Colonic mucosa (tissue), 4 donors: ENCODE results near the gene PKNOX1. TPM values are rescaled to one million over a fixed set of nuclear protein-coding genes. Genes with fewer than 3 reads are reported as not detected.
"Not testable (repeated sequence)": the region's sequence is repeated elsewhere in the genome, so short reads cannot be mapped to it uniquely, and the experiment has no call there.

ENCODE experiments used
- DNase-seq: peaks from one replicate; pipeline ENCODE4 v3.0.0-alpha.2; 2020
- H3K27ac ChIP-seq: fragments of 200-600 bp; one replicate; pipeline ENCODE4 v1.8.0; 2021
- H3K27me3 ChIP-seq: fragments of 200-600 bp; one replicate; pipeline ENCODE4 v1.8.0; 2021
- H3K36me3 ChIP-seq: fragments of 200-600 bp; one replicate; pipeline ENCODE4 v1.8.0; 2021
- H3K4me1 ChIP-seq: fragments of 200-600 bp; one replicate; pipeline ENCODE4 v1.8.0; 2021; ENCODE audit warnings: mild to moderate bottlenecking
- H3K4me3 ChIP-seq: fragments of 200-600 bp; one replicate; pipeline ENCODE4 v1.8.0; 2021
- H3K9ac ChIP-seq, 2 donors: one replicate each; pipeline ENCODE4 v1.7.0; 2013; ENCODE audit warnings: control low read depth in 2 of 2, low read depth in 2 of 2, low read length in 2 of 2
- H3K9me3 ChIP-seq: fragments of 200-600 bp; one replicate; pipeline ENCODE4 v1.8.0; 2021
- intact Hi-C: fragments of 100-400 bp; cut with DNase I; formaldehyde crosslinking; loops from one replicate; pipeline ENCODE4 v1.14.1; 2022
- microRNA-seq: library from miRNA; unstranded; fragments of <30 nt; microRNA quantifications from one replicate; pipeline ENCODE4, GENCODE V29; 2019
- total RNA-seq, 2 donors: library from RNA; stranded (reverse); fragmentation: NEBNext Ultra II Directional in 1 of 2; extraction: Animal tissue kit (Norgen Biotek cat#: 25700) in 1 of 2; gene quantifications; one replicate each; pipeline ENCODE4 v1.2.1, GENCODE V29; 2021
- donor health status: healthy.
- donor health status: DM: no; HTN: no; CAD: no.
- donor health status: DM: no; HTN: no; CAD: no.

Gene PKNOX1
- total RNA-seq, 2 donors from 2014 or later, result 15.4 to 16.6 TPM

- intact Hi-C loops, H3K27me3 ChIP-seq, DNase-seq, H3K27ac ChIP-seq, H3K9ac ChIP-seq, H3K9me3 ChIP-seq, H3K36me3 ChIP-seq, H3K4me3 ChIP-seq, H3K4me1 ChIP-seq: not testable (repeated sequence)
Measured at GRCh38 chr21:43075170-43076022, 101.0 kb downstream of the PKNOX1 start, which contains the start of gene CBS. Gene CBS (minus strand): TSS chr21:43075835. CDS start chr21:43072193, 3,642 bp downstream.

GRCh38 chr21:43076023-43076637, 101.8 kb downstream of the PKNOX1 start:
- H3K4me3 ChIP-seq, H3K27ac ChIP-seq, DNase-seq, H3K27me3 ChIP-seq, H3K4me1 ChIP-seq, intact Hi-C loops, H3K36me3 ChIP-seq, H3K9me3 ChIP-seq, H3K9ac ChIP-seq: not testable (repeated sequence)

- H3K36me3 ChIP-seq, intact Hi-C loops, H3K9me3 ChIP-seq, H3K27me3 ChIP-seq, H3K4me1 ChIP-seq, DNase-seq, H3K27ac ChIP-seq, H3K4me3 ChIP-seq, H3K9ac ChIP-seq: not testable (repeated sequence)
Measured at GRCh38 chr21:43076643-43077042, 102.3 kb downstream of the PKNOX1 start.

GRCh38 chr21:43082587-43083300, 108.4 kb downstream of the PKNOX1 start:
- H3K4me1 ChIP-seq, H3K27me3 ChIP-seq, H3K9ac ChIP-seq, H3K27ac ChIP-seq, H3K4me3 ChIP-seq, DNase-seq, intact Hi-C loops, H3K9me3 ChIP-seq, H3K36me3 ChIP-seq: not testable (repeated sequence)

Small RNA genes lying within 50 kb of the gene (microRNA-seq; reads per million reads assigned to microRNA genes)
- gene MIR5692B, result not detected

Other genes with a start within 250 kb of the PKNOX1 start
- 10 to 100 TPM in 1 of 2 donors, 1 to 10 TPM in 1; 8.1 to 43.7 TPM for gene WDR4, start 95.0 kb upstream of the PKNOX1 start, total RNA-seq
- gene NDUFV3, start 81.3 kb upstream of the PKNOX1 start, total RNA-seq, result 10 to 100 TPM; 25.9 to 36.6 TPM
- gene ERVH48-1, start 48.9 kb upstream of the PKNOX1 start, total RNA-seq, result not detected
- 10 to 100 TPM in 1 of 2 donors, 1 to 10 TPM in 1; 2.7 to 14.7 TPM for gene CBS, start 101.3 kb downstream of the PKNOX1 start, total RNA-seq
- 10 to 100 TPM; 18.1 to 20.5 TPM for gene U2AF1, start 133.0 kb downstream of the PKNOX1 start, total RNA-seq
- not detected for gene CRYAA, start 194.4 kb downstream of the PKNOX1 start, total RNA-seq